ENCODE results near the gene GRAMD2A. TPM values are rescaled to one million over a fixed set of nuclear protein-coding genes. Genes with fewer than 3 reads are reported as not detected.

Gene GRAMD2A
- total RNA-seq, 3 donors from 2014 or later (not counting 1 experiment from before 2014, with no cell fraction given): not detected

- TF ChIP-seq CTCF (IDR thresholded peaks at IDR 0.05): no peak
- Histone ChIP-seq H3K4me3 (ENCODE audit: low read length) (no peak overlapping the region), H3K9me3 (ENCODE audit: control insufficient read depth, insufficient read depth, low read length) (no peaks in the 10 kb centered on the region), H3K4me1 (ENCODE audit: control insufficient read depth, insufficient read depth, low read length) (no peaks in the 10 kb centered on the region), H3K27me3 (ENCODE audit: control insufficient read depth, insufficient read depth, low read length) (no peaks in the 10 kb centered on the region), H3K36me3 (ENCODE audit: control insufficient read depth, insufficient read depth, low read length) (no peaks in the 10 kb centered on the region), H3K27ac (ENCODE audit: low read length) (no peak overlapping the region)
- no peaks in the 10 kb centered on the region for H3K27me3 Mint-ChIP-seq (ENCODE audit: low read depth in 2 of 2)
- peaks cover 0 to 2% of the 10 kb centered on the region in 2 donors for H3K4me1 Mint-ChIP-seq
- intact Hi-C loops (cut with micrococcal nuclease): no loop called here
- no peaks in the 10 kb centered on the region for H3K9me3 Mint-ChIP-seq
- no peak overlapping the region for H3K4me3 Mint-ChIP-seq
- no peaks in the 10 kb centered on the region for H3K36me3 Mint-ChIP-seq
- DNase-seq (no peak), ATAC-seq (no peak)
- no peak overlapping the region for H3K27ac Mint-ChIP-seq
- no CpG with 5 or more reads among the region's 1 CpG for WGBS (ENCODE audit: insufficient coverage)
Observed at GRCh38 chr15:72124218-72124617, 73.4 kb downstream of the GRAMD2A start.

- peak within 1 kb of the TSS; percentile 93 to 96 for H3K27ac Mint-ChIP-seq
Observed at GRCh38 chr15:72118017-72118978, 79.3 kb downstream of the GRAMD2A start, which contains the start of the genes MYO9A and SENP8. TSS of gene MYO9A (minus strand) at chr15:72118150. CDS start at chr15:72046563, 71,587 bp downstream. TSS of gene SENP8 (plus strand) at chr15:72118403. CDS start at chr15:72139624, 21,221 bp downstream.

GRCh38 chr15:72117486-72118016 lies 80.0 kb downstream of the GRAMD2A start:
- intact Hi-C loops (cut with micrococcal nuclease): loop anchor here (1.0 to 5.0 kb wide), 2 partner anchors 155 to 665 kb away; partner anchors contain the start of genes ADPGK and PARP6
- Mint-ChIP-seq H3K4me1 (peaks cover 26 to 32% of the 10 kb centered on the region in 2 donors), H3K36me3 (no peaks in the 10 kb centered on the region), H3K27me3 (ENCODE audit: low read depth in 2 of 2) (no peaks in the 10 kb centered on the region), H3K4me3 (peak overlapping the region; percentile 96), H3K9me3 (no peaks in the 10 kb centered on the region), H3K27ac (peak overlapping the region; percentile 93 to 96)
- peak overlapping the region; percentile 72 for H3K27ac ChIP-seq (ENCODE audit: low read length)
- under 1% methylated on average over 59 of the region's 59 CpGs for WGBS (ENCODE audit: insufficient coverage)
- no peaks in the 10 kb centered on the region for H3K36me3 ChIP-seq (ENCODE audit: control insufficient read depth, insufficient read depth, low read length)
- peak; percentile 52 to 70 (median 62) for ATAC-seq
- peak overlapping the region; percentile 80 for H3K4me3 ChIP-seq (ENCODE audit: low read length)
- H3K9me3 ChIP-seq (ENCODE audit: control insufficient read depth, insufficient read depth, low read length): no peaks in the 10 kb centered on the region
- peak in 1 of 2 donors; percentile 74 for DNase-seq
- no peak for TF ChIP-seq CTCF (IDR thresholded peaks at IDR 0.05)
- no peaks in the 10 kb centered on the region for H3K27me3 ChIP-seq (ENCODE audit: control insufficient read depth, insufficient read depth, low read length)
- peaks cover 14% of the 10 kb centered on the region for H3K4me1 ChIP-seq (ENCODE audit: control insufficient read depth, insufficient read depth, low read length)

More at GRCh38 chr15:72118017-72118978, 79.3 kb downstream of the GRAMD2A start, which contains the start of the genes MYO9A and SENP8:
- Histone ChIP-seq H3K9me3 (ENCODE audit: control insufficient read depth, insufficient read depth, low read length) (no peaks in the 10 kb centered on the region), H3K4me3 (ENCODE audit: low read length) (peak within 1 kb of the TSS; percentile 80), H3K27me3 (ENCODE audit: control insufficient read depth, insufficient read depth, low read length) (no peaks in the 10 kb centered on the region), H3K27ac (ENCODE audit: low read length) (peak within 1 kb of the TSS; percentile 83), H3K4me1 (ENCODE audit: control insufficient read depth, insufficient read depth, low read length) (peaks cover 14% of the 10 kb centered on the region), H3K36me3 (ENCODE audit: control insufficient read depth, insufficient read depth, low read length) (no peaks in the 10 kb centered on the region)
- peak within 1 kb of the TSS; percentile 96 for H3K4me3 Mint-ChIP-seq
- intact Hi-C loops (cut with micrococcal nuclease): loop anchor here (5.0 kb wide), 1 partner anchor 664 kb away; the partner anchor contains the start of gene ADPGK
- ATAC-seq (peak; percentile 80 to 94 (median 81)), DNase-seq (peak; percentile 93 to 99)
- no peaks in the 10 kb centered on the region for H3K27me3 Mint-ChIP-seq (ENCODE audit: low read depth in 2 of 2)
- H3K9me3 Mint-ChIP-seq: no peaks in the 10 kb centered on the region
- no peak for TF ChIP-seq CTCF (IDR thresholded peaks at IDR 0.05)
- under 1% methylated on average over 69 of the region's 69 CpGs for WGBS (ENCODE audit: insufficient coverage)
- H3K36me3 Mint-ChIP-seq: no peaks in the 10 kb centered on the region
- peaks cover 26 to 32% of the 10 kb centered on the region in 2 donors for H3K4me1 Mint-ChIP-seq
